ENCODE results near the gene RNPS1.

DNA sequence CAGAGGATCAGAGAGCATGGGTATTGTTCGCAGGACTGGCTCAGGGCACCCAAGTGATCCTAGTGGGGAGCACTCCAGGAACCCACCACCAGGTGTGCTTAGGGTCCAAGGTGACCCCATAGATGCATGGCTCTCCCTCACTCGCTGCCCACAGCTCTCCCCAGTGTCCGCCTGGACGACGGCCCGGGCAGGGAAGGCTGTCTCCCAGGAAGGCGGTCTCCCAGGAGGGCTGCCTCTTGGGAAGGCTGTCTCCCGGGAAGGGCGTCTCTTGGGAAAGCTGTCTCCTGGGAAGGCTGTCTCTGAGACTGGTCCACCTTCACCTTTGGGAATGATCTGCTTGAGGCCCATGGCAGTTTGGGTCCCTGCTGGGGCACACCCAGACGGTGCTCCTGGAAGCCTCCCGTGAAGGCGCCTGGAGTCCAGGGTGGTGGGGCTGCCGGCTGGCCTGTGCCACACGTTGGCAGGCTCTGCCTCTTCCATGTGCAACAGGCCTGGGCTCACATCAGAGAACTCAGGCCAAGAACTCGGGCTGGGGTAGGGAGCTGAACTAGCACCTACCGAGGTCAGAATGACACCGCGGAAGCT, 21.5 kb downstream of the RNPS1 start:
- TF ChIP-seq, protein P1, sequence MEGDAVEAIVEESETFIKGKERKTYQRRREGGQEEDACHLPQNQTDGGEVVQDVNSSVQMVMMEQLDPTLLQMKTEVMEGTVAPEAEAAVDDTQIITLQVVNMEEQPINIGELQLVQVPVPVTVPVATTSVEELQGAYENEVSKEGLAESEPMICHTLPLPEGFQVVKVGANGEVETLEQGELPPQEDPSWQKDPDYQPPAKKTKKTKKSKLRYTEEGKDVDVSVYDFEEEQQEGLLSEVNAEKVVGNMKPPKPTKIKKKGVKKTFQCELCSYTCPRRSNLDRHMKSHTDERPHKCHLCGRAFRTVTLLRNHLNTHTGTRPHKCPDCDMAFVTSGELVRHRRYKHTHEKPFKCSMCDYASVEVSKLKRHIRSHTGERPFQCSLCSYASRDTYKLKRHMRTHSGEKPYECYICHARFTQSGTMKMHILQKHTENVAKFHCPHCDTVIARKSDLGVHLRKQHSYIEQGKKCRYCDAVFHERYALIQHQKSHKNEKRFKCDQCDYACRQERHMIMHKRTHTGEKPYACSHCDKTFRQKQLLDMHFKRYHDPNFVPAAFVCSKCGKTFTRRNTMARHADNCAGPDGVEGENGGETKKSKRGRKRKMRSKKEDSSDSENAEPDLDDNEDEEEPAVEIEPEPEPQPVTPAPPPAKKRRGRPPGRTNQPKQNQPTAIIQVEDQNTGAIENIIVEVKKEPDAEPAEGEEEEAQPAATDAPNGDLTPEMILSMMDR (IDR thresholded peaks at IDR 0.05) = no peak
- TF ChIP-seq EP300 (IDR thresholded peaks at IDR 0.05; ENCODE audit: borderline replicate concordance in 1 of 2, low read depth in 1 of 2, low read length in 1 of 2) (no peak), POLR2AphosphoS5 (IDR thresholded peaks at IDR 0.05; ENCODE audit: low read depth, low read length) (no peak), TEAD4 (IDR thresholded peaks at IDR 0.05; ENCODE audit: borderline replicate concordance, insufficient read depth) (no peak), RCOR1 (IDR thresholded peaks at IDR 0.05; ENCODE audit: low read length) (no peak), YY1 (IDR thresholded peaks at IDR 0.05; ENCODE audit: low read depth) (no peak), RAD21 (IDR thresholded peaks at IDR 0.05; ENCODE audit: low read length) (no peak), EZH2phosphoT487 (IDR thresholded peaks at IDR 0.05; ENCODE audit: borderline replicate concordance, low read depth) (no peak), TAF1 (IDR thresholded peaks at IDR 0.05; ENCODE audit: borderline replicate concordance, low read depth, low read length) (no peak)
- TF ChIP-seq, protein P2, sequence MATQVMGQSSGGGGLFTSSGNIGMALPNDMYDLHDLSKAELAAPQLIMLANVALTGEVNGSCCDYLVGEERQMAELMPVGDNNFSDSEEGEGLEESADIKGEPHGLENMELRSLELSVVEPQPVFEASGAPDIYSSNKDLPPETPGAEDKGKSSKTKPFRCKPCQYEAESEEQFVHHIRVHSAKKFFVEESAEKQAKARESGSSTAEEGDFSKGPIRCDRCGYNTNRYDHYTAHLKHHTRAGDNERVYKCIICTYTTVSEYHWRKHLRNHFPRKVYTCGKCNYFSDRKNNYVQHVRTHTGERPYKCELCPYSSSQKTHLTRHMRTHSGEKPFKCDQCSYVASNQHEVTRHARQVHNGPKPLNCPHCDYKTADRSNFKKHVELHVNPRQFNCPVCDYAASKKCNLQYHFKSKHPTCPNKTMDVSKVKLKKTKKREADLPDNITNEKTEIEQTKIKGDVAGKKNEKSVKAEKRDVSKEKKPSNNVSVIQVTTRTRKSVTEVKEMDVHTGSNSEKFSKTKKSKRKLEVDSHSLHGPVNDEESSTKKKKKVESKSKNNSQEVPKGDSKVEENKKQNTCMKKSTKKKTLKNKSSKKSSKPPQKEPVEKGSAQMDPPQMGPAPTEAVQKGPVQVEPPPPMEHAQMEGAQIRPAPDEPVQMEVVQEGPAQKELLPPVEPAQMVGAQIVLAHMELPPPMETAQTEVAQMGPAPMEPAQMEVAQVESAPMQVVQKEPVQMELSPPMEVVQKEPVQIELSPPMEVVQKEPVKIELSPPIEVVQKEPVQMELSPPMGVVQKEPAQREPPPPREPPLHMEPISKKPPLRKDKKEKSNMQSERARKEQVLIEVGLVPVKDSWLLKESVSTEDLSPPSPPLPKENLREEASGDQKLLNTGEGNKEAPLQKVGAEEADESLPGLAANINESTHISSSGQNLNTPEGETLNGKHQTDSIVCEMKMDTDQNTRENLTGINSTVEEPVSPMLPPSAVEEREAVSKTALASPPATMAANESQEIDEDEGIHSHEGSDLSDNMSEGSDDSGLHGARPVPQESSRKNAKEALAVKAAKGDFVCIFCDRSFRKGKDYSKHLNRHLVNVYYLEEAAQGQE (IDR thresholded peaks at IDR 0.05; ENCODE audit: low read depth, low read length) = no peak
- TF ChIP-seq, protein P3, sequence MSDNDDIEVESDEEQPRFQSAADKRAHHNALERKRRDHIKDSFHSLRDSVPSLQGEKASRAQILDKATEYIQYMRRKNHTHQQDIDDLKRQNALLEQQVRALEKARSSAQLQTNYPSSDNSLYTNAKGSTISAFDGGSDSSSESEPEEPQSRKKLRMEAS (IDR thresholded peaks at IDR 0.05; ENCODE audit: low read depth) = no peak
- TF ChIP-seq, protein P4, sequence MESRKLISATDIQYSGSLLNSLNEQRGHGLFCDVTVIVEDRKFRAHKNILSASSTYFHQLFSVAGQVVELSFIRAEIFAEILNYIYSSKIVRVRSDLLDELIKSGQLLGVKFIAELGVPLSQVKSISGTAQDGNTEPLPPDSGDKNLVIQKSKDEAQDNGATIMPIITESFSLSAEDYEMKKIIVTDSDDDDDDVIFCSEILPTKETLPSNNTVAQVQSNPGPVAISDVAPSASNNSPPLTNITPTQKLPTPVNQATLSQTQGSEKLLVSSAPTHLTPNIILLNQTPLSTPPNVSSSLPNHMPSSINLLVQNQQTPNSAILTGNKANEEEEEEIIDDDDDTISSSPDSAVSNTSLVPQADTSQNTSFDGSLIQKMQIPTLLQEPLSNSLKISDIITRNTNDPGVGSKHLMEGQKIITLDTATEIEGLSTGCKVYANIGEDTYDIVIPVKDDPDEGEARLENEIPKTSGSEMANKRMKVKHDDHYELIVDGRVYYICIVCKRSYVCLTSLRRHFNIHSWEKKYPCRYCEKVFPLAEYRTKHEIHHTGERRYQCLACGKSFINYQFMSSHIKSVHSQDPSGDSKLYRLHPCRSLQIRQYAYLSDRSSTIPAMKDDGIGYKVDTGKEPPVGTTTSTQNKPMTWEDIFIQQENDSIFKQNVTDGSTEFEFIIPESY (IDR thresholded peaks at IDR 0.05; ENCODE audit: borderline replicate concordance, low read depth) = no peak
- TF ChIP-seq, protein P5, sequence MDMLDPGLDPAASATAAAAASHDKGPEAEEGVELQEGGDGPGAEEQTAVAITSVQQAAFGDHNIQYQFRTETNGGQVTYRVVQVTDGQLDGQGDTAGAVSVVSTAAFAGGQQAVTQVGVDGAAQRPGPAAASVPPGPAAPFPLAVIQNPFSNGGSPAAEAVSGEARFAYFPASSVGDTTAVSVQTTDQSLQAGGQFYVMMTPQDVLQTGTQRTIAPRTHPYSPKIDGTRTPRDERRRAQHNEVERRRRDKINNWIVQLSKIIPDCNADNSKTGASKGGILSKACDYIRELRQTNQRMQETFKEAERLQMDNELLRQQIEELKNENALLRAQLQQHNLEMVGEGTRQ (IDR thresholded peaks at IDR 0.05; ENCODE audit: borderline replicate concordance, low read depth, low read length) = no peak

Measured in SK-N-SH (cell line).